HepG2 (cell line): ENCODE measurements around the gene TBC1D1. TPM values are rescaled to one million over a fixed set of nuclear protein-coding genes. Genes with fewer than 3 reads are reported as not detected.
A peak's percentile ranks its signal among the peaks of the same experiment; 100 is the strongest.

Experiments used
- FOXA3 ChIP-seq: IDR thresholded peaks from 2 replicates; pipeline ENCODE4 v1.6.1; 2016; ENCODE audit warnings: missing genetic modification reagents, missing compliant biosample characterization
- HHEX ChIP-seq: IDR thresholded peaks from 2 replicates; pipeline ENCODE4 v1.6.1; 2016; ENCODE audit warnings: control low read depth
- JUNB ChIP-seq: sonication (generic); formaldehyde crosslinking; IDR thresholded peaks from 2 replicates; pipeline ENCODE4 v1.8.0; 2022; ENCODE audit warnings: missing genetic modification reagents, mild to moderate bottlenecking, borderline replicate concordance
- MAZ ChIP-seq, 2 experiments: sonication (generic) in 1 of 2; formaldehyde crosslinking in 1 of 2; IDR thresholded peaks; 2 replicates each; pipeline versions ENCODE4 v1.5.0 to v1.6.1; 2012 to 2020; ENCODE audit warnings: low read depth in 2 of 2, mild to moderate bottlenecking in 2 of 2, borderline replicate concordance in 1 of 2, improper control_type of control experiment in 1 of 2, low read length in 1 of 2, missing genetic modification reagents in 1 of 2, moderate library complexity in 1 of 2
- MIXL1 ChIP-seq: IDR thresholded peaks from 2 replicates; pipeline ENCODE4 v1.6.1; 2016
- RCOR2 ChIP-seq: IDR thresholded peaks from 2 replicates; pipeline ENCODE4 v1.6.1; 2016; ENCODE audit warnings: missing biosample characterization, missing genetic modification reagents
- THAP11 ChIP-seq: IDR thresholded peaks from 2 replicates; pipeline ENCODE4 v1.6.1; 2016; ENCODE audit warnings: missing biosample characterization, missing genetic modification reagents
- ZBTB1 ChIP-seq: sonication (generic); formaldehyde crosslinking; IDR thresholded peaks from 2 replicates; pipeline ENCODE4 v1.4.0; 2020; ENCODE audit warnings: missing genetic modification reagents, borderline replicate concordance
- ZNF788 ChIP-seq: sonication (generic); formaldehyde crosslinking; IDR thresholded peaks from 2 replicates; pipeline ENCODE4 v1.5.0; 2020; ENCODE audit warnings: mild to moderate bottlenecking, missing genetic modification reagents, borderline replicate concordance
- polyA plus RNA-seq, 8 experiments: library from polyadenylated mRNA; depleted of rRNA in 3 of 8; stranded (reverse) in 7 of 8; unstranded in 1 of 8; fragments of >200 nt; fragmentation: Illumina TruSeq in 4 of 8; extraction: Trizol in 4 of 8; gene quantifications; 2 replicates each; pipeline versions ENCODE4 v1.2.1 to v1.2.3, GENCODE V29; 2011 to 2016; ENCODE audit warnings: low read depth in 4 of 8, missing spikeins in 1 of 8, mixed read lengths in 1 of 8; ENCODE audit not compliant: insufficient read depth in 1 of 8
- total RNA-seq, 5 experiments: library from RNA; depleted of rRNA; stranded (reverse); fragments of >200 nt; fragmentation: Illumina TruSeq; extraction: Trizol; gene quantifications; 2 replicates each; pipeline ENCODE4 v1.2.3, GENCODE V29; 2016; ENCODE audit warnings: low read depth in 1 of 5
- TF ChIP-seq, protein P1 (sequence below): sonication (generic); formaldehyde crosslinking; IDR thresholded peaks from 2 replicates; pipeline ENCODE4 v1.4.0; 2020; ENCODE audit warnings: missing genetic modification reagents
- TF ChIP-seq, protein P2 (sequence below): sonication (generic); formaldehyde crosslinking; IDR thresholded peaks from 2 replicates; pipeline ENCODE4 v1.5.1; 2020; ENCODE audit warnings: missing genetic modification reagents, mild to moderate bottlenecking, borderline replicate concordance
- TF ChIP-seq, protein P3 (sequence below): sonication (generic); formaldehyde crosslinking; IDR thresholded peaks from 2 replicates; pipeline ENCODE4 v1.4.0; 2020; ENCODE audit warnings: missing genetic modification reagents
- TF ChIP-seq, protein P4 (sequence below): fragments of 450-650 bp; IDR thresholded peaks from 2 replicates; pipeline ENCODE4 v1.6.1; 2017

TBC1D1 gene
- total and polyA plus RNA-seq, 2 of the 13 experiments (the other 11 are each of a cell fraction or from before 2014, with no cell fraction given) = 37.3 to 62.8 TPM

DNA sequence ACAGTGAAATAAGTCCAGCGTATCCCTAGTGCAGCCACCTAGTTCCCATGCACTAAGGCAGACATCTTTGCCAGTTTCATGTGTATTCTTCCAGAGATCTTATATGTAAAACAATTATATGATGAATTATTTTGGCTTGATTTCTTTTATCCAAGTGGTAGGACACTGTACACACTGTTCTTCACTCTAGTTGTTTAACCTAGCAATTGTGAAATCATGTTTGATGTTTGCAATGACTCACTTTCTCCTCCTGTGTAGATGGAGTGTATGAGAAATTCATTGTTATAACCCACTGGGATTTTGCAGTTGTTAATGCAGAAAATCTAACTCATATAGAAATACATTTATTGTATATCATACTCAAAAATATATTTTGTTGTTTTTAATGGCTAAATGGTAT lies 17.5 kb upstream of the TBC1D1 start (continued):
- TF ChIP-seq, protein P1, sequence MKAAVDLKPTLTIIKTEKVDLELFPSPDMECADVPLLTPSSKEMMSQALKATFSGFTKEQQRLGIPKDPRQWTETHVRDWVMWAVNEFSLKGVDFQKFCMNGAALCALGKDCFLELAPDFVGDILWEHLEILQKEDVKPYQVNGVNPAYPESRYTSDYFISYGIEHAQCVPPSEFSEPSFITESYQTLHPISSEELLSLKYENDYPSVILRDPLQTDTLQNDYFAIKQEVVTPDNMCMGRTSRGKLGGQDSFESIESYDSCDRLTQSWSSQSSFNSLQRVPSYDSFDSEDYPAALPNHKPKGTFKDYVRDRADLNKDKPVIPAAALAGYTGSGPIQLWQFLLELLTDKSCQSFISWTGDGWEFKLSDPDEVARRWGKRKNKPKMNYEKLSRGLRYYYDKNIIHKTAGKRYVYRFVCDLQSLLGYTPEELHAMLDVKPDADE = no peak
- TF ChIP-seq, protein P2, sequence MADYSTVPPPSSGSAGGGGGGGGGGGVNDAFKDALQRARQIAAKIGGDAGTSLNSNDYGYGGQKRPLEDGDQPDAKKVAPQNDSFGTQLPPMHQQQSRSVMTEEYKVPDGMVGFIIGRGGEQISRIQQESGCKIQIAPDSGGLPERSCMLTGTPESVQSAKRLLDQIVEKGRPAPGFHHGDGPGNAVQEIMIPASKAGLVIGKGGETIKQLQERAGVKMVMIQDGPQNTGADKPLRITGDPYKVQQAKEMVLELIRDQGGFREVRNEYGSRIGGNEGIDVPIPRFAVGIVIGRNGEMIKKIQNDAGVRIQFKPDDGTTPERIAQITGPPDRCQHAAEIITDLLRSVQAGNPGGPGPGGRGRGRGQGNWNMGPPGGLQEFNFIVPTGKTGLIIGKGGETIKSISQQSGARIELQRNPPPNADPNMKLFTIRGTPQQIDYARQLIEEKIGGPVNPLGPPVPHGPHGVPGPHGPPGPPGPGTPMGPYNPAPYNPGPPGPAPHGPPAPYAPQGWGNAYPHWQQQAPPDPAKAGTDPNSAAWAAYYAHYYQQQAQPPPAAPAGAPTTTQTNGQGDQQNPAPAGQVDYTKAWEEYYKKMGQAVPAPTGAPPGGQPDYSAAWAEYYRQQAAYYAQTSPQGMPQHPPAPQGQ (CRISPR knock-in tag) = no peak
- TF ChIP-seq JUNB (CRISPR knock-in tag) = peak; percentile 57; the same call in 1 of the 2 replicates
- TF ChIP-seq, protein P3, sequence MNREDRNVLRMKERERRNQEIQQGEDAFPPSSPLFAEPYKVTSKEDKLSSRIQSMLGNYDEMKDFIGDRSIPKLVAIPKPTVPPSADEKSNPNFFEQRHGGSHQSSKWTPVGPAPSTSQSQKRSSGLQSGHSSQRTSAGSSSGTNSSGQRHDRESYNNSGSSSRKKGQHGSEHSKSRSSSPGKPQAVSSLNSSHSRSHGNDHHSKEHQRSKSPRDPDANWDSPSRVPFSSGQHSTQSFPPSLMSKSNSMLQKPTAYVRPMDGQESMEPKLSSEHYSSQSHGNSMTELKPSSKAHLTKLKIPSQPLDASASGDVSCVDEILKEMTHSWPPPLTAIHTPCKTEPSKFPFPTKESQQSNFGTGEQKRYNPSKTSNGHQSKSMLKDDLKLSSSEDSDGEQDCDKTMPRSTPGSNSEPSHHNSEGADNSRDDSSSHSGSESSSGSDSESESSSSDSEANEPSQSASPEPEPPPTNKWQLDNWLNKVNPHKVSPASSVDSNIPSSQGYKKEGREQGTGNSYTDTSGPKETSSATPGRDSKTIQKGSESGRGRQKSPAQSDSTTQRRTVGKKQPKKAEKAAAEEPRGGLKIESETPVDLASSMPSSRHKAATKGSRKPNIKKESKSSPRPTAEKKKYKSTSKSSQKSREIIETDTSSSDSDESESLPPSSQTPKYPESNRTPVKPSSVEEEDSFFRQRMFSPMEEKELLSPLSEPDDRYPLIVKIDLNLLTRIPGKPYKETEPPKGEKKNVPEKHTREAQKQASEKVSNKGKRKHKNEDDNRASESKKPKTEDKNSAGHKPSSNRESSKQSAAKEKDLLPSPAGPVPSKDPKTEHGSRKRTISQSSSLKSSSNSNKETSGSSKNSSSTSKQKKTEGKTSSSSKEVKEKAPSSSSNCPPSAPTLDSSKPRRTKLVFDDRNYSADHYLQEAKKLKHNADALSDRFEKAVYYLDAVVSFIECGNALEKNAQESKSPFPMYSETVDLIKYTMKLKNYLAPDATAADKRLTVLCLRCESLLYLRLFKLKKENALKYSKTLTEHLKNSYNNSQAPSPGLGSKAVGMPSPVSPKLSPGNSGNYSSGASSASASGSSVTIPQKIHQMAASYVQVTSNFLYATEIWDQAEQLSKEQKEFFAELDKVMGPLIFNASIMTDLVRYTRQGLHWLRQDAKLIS = no peak
- TF ChIP-seq FOXA3 (CRISPR knock-in tag) = peak; percentile 73
- TF ChIP-seq MIXL1 (CRISPR knock-in tag) = 0 out of 2 replicates have a peak, but pooled peaks have one; percentile 15
- no peak for TF ChIP-seq ZBTB1
- TF ChIP-seq THAP11 (CRISPR knock-in tag) = 0 out of 2 replicates have a peak, but pooled peaks have one; percentile 26
- TF ChIP-seq, protein P4, sequence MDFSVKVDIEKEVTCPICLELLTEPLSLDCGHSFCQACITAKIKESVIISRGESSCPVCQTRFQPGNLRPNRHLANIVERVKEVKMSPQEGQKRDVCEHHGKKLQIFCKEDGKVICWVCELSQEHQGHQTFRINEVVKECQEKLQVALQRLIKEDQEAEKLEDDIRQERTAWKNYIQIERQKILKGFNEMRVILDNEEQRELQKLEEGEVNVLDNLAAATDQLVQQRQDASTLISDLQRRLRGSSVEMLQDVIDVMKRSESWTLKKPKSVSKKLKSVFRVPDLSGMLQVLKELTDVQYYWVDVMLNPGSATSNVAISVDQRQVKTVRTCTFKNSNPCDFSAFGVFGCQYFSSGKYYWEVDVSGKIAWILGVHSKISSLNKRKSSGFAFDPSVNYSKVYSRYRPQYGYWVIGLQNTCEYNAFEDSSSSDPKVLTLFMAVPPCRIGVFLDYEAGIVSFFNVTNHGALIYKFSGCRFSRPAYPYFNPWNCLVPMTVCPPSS = no peak
- no peak for TF ChIP-seq RCOR2 (CRISPR knock-in tag)
- TF ChIP-seq MAZ (IDR thresholded peaks at IDR 0.05; ENCODE audit: borderline replicate concordance, low read depth, low read length) = no peak
- TF ChIP-seq MAZ (CRISPR knock-in tag; IDR thresholded peaks at IDR 0.05; ENCODE audit: low read depth) = no peak
- no peak for TF ChIP-seq ZNF788
- no peak for TF ChIP-seq HHEX (CRISPR knock-in tag)
